ENCODE measurements around the gene ANKRD63.

- no peak for TF ChIP-seq CTCF (conservative IDR thresholded peaks at IDR 0.05; ENCODE audit: low read depth, low read length)
- no peak for TF ChIP-seq EZH2 (IDR thresholded peaks at IDR 0.05; ENCODE audit: borderline replicate concordance, low read depth, low read length, poor library complexity, severe bottlenecking)
Observed at GRCh38 chr15:40305281-40305680, 22.4 kb upstream of the ANKRD63 start.

Measured in A673 (cell line).